Measurements from ENCODE around the gene TIGD3. TPM values are rescaled to one million over a fixed set of nuclear protein-coding genes. Genes with fewer than 3 reads are reported as not detected.

Gene TIGD3
- total RNA-seq, 1 experiment from 2014 or later: 1.3 TPM

DNA sequence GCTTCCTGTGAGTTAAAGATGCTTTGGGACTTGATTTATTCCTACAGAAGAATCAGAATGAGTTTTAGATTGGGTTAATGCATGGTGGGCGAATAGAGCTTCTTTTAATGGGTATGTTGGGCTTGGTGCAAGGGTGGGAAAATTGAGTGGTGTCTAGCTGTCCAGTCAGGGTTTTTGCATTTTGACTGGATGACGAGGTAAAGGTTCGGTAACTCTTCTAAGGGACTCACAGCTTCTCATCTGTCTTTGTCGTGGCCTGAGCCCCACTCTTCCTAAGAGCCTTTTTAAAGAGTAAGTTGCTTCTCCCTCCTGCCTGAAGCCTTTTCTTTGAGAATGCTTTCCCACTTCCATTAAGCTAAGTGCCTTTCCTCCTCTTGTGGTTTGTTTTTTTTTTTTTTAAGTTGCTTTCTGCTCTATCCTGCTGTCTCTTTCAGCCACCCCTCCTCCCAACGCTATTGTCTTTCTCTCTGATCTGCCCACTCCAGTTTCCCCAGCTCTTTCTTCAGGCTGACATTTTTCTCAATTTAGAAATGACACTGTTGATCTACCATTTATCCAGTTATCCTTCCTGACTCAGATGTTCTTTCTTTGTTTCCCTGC lies 19.8 kb upstream of the TIGD3 start:
- no peaks in the 10 kb centered on the region for H3F3A ChIP-seq (ENCODE audit: low read length, unreplicated experiment)
- POLR2A ChIA-PET (ENCODE audit: unreplicated experiment): interaction anchor here (0.6 kb wide), 3 partner anchors 18 to 313 kb away, joined by 4 to 13 read pairs (median 9); no protein-coding TSS in a partner anchor
- H2AFZ ChIP-seq (ENCODE audit: low read length): peak overlapping the region; percentile 87; the same call in 1 of the 2 replicates

GRCh38 chr11:65338676-65339075 lies 15.9 kb upstream of the TIGD3 start:
- POLR2A ChIA-PET (ENCODE audit: unreplicated experiment): no interaction called here

More for the DNA sequence above, 19.8 kb upstream of the TIGD3 start:
- Histone ChIP-seq H3K4me3 (ENCODE audit: low read length) (peak overlapping the region; percentile 87), H4K20me1 (ENCODE audit: low read length) (peaks cover 24% of the 10 kb centered on the region), H3K9me3 (ENCODE audit: low read length) (no peaks in the 10 kb centered on the region), H3K9ac (ENCODE audit: low read length) (peak overlapping the region; percentile 89), H3K79me2 (ENCODE audit: low read length) (peaks cover 59% of the 10 kb centered on the region), H3K9me2 (replicated peaks; ENCODE audit: low read length) (no peaks in the 10 kb centered on the region), H3K4me2 (ENCODE audit: low read length) (peak overlapping the region; percentile 92), H3K27me3 (ENCODE audit: low read length) (no peaks in the 10 kb centered on the region), H3K4me1 (ENCODE audit: insufficient read depth, low read length) (peaks cover 12% of the 10 kb centered on the region), H3K27ac (ENCODE audit: low read length) (no peak overlapping the region), H3K36me3 (ENCODE audit: low read depth, low read length) (no peaks in the 10 kb centered on the region)
- DNase-seq (no peak), ATAC-seq (no peak)
- CTCF ChIA-PET: interaction anchor here (0.6 to 0.8 kb wide), 3 partner anchors 22 to 59 kb away, joined by 6 to 12 read pairs (median 11); no protein-coding TSS in a partner anchor
- no TSS peak for BruUV-seq (replicated peaks)
- TF ChIP-seq EZH2 (IDR thresholded peaks at IDR 0.05; ENCODE audit: low read length, unreplicated experiment): no peak
- no peak for TF ChIP-seq EZH2phosphoT487 (IDR thresholded peaks at IDR 0.05; ENCODE audit: borderline replicate concordance, low read length)
- TF ChIP-seq, protein P1, sequence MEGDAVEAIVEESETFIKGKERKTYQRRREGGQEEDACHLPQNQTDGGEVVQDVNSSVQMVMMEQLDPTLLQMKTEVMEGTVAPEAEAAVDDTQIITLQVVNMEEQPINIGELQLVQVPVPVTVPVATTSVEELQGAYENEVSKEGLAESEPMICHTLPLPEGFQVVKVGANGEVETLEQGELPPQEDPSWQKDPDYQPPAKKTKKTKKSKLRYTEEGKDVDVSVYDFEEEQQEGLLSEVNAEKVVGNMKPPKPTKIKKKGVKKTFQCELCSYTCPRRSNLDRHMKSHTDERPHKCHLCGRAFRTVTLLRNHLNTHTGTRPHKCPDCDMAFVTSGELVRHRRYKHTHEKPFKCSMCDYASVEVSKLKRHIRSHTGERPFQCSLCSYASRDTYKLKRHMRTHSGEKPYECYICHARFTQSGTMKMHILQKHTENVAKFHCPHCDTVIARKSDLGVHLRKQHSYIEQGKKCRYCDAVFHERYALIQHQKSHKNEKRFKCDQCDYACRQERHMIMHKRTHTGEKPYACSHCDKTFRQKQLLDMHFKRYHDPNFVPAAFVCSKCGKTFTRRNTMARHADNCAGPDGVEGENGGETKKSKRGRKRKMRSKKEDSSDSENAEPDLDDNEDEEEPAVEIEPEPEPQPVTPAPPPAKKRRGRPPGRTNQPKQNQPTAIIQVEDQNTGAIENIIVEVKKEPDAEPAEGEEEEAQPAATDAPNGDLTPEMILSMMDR (conservative IDR thresholded peaks at IDR 0.05; ENCODE audit: low read depth, low read length): no peak
- intact Hi-C loops (cut with micrococcal nuclease): no loop called here

More at GRCh38 chr11:65338676-65339075, 15.9 kb upstream of the TIGD3 start:
- ATAC-seq (no peak), DNase-seq (no peak)
- no peak overlapping the region for H3K9ac ChIP-seq (ENCODE audit: low read length)
- BruUV-seq (replicated peaks): no TSS peak
- H4K20me1 ChIP-seq (ENCODE audit: low read length): peaks cover 24% of the 10 kb centered on the region
- H3K9me2 ChIP-seq (replicated peaks; ENCODE audit: low read length): no peaks in the 10 kb centered on the region
- intact Hi-C loops (cut with micrococcal nuclease): no loop called here
- peaks cover 61% of the 10 kb centered on the region for H3K79me2 ChIP-seq (ENCODE audit: low read length)
- no peaks in the 10 kb centered on the region for H3F3A ChIP-seq (ENCODE audit: low read length, unreplicated experiment)
- H3K9me3 ChIP-seq (ENCODE audit: low read length): no peaks in the 10 kb centered on the region
- H3K27ac ChIP-seq (ENCODE audit: low read length): no peak overlapping the region
- CTCF ChIA-PET: no interaction called here
- no peak overlapping the region for H3K4me2 ChIP-seq (ENCODE audit: low read length)
- peaks cover 8% of the 10 kb centered on the region for H3K4me1 ChIP-seq (ENCODE audit: insufficient read depth, low read length)
- TF ChIP-seq EZH2phosphoT487 (IDR thresholded peaks at IDR 0.05; ENCODE audit: borderline replicate concordance, low read length): no peak
- no peak for TF ChIP-seq EZH2 (IDR thresholded peaks at IDR 0.05; ENCODE audit: low read length, unreplicated experiment)
- TF ChIP-seq, protein P1 (conservative IDR thresholded peaks at IDR 0.05; ENCODE audit: low read depth, low read length): no peak
- no peaks in the 10 kb centered on the region for H3K27me3 ChIP-seq (ENCODE audit: low read length)
- H3K4me3 ChIP-seq (ENCODE audit: low read length): no peak overlapping the region
- H2AFZ ChIP-seq (ENCODE audit: low read length): no peak overlapping the region
- peaks cover 29% of the 10 kb centered on the region for H3K36me3 ChIP-seq (ENCODE audit: low read depth, low read length)
